ENCODE data around the gene KY. TPM values are rescaled to one million over a fixed set of nuclear protein-coding genes. Genes with fewer than 3 reads are reported as not detected.

Gene KY
- total and polyA plus RNA-seq, 2 of the 8 experiments (the other 6 are each of a cell fraction or from before 2014, with no cell fraction given) = not detected

DNA sequence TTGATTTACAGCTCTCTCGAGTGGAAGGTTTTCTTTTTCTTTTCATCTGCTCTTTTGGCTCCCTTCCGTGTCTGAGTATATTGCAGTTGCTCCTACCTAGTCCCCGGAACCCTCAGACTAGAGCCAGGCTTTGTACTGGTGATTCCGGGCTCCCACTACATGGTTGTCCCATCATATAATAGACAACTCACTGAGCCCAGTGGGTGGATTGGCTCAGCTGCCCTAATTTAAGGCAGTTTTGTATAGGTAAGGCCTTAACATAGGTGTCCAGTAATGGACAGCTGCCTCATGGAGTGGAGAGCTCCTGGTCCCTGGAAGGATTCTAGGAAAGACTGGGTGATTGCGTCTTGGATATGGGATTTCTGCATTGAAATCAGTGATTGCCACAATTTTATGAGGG is 58.0 kb downstream of the KY start (continued):
- TF ChIP-seq FOSL1 (IDR thresholded peaks at IDR 0.05; ENCODE audit: insufficient read depth, low read depth, low read length) (no peak), BRCA1 (IDR thresholded peaks at IDR 0.05; ENCODE audit: low read depth, low read length) (no peak), HDAC2 (IDR thresholded peaks at IDR 0.05; ENCODE audit: borderline replicate concordance in 1 of 2, low read depth in 2 of 2, low read length in 2 of 2) (no peak)
- TF ChIP-seq, protein P1, sequence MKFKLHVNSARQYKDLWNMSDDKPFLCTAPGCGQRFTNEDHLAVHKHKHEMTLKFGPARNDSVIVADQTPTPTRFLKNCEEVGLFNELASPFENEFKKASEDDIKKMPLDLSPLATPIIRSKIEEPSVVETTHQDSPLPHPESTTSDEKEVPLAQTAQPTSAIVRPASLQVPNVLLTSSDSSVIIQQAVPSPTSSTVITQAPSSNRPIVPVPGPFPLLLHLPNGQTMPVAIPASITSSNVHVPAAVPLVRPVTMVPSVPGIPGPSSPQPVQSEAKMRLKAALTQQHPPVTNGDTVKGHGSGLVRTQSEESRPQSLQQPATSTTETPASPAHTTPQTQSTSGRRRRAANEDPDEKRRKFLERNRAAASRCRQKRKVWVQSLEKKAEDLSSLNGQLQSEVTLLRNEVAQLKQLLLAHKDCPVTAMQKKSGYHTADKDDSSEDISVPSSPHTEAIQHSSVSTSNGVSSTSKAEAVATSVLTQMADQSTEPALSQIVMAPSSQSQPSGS (IDR thresholded peaks at IDR 0.05; ENCODE audit: low read length) = no peak

Data from H1 (cell line).